Right cardiac atrium (tissue), 5 donors: ENCODE data around the gene DBET. TPM values are rescaled to one million over a fixed set of nuclear protein-coding genes. Genes with fewer than 3 reads are reported as not detected.
"Not testable (repeated sequence)": the region's sequence is repeated elsewhere in the genome, so short reads cannot be mapped to it uniquely, and the experiment has no call there.

Experiments used
- ATAC-seq, 2 donors: fragments of 200-7000 bp; cut with Tn5 transposase; one replicate each; pipeline versions ENCODE4 v1.8.0 to v1.9.1; 2020; ENCODE audit warnings: moderate library complexity in 2 of 2, mild to moderate bottlenecking in 1 of 2
- DNase-seq, 3 donors: peaks; one replicate each; pipeline ENCODE4 v3.0.0-alpha.2; 2020
- H3K27ac ChIP-seq: one replicate; pipeline ENCODE4 v1.5.1; 2013; ENCODE audit warnings: mild to moderate bottlenecking, low read length, control low read depth, moderate library complexity
- H3K27me3 ChIP-seq: one replicate; pipeline ENCODE4 v1.6.1; 2013; ENCODE audit not compliant: control insufficient read depth, insufficient read depth
- H3K4me1 ChIP-seq: one replicate; pipeline ENCODE4 v1.6.1; 2013; ENCODE audit warnings: low read length; ENCODE audit not compliant: control insufficient read depth, insufficient read depth
- H3K4me3 ChIP-seq: one replicate; pipeline ENCODE4 v1.5.1; 2013; ENCODE audit warnings: low read length, control low read depth
- H3K9me3 ChIP-seq: one replicate; pipeline ENCODE4 v1.6.1; 2013; ENCODE audit warnings: low read length; ENCODE audit not compliant: control insufficient read depth
- WGBS: extraction: QIAGEN DNeasy Blood & Tissue Kit; methylation state at CpG from one replicate; pipeline ENCODE4 v1.1.7; 2013; 5-methylcytosine and 5-hydroxymethylcytosine counted together
- intact Hi-C, 4 donors: fragments of 100-400 bp; cut with DNase I; formaldehyde crosslinking; loops; one replicate each; pipeline versions ENCODE4 v1.11.0 to v1.14.0; 2022 to 2023
- polyA plus RNA-seq: library from polyadenylated mRNA; stranded (reverse); fragments of 200-250 nt; gene quantifications from one replicate; pipeline ENCODE4 v1.2.3, GENCODE V29; 2013
- total RNA-seq, 4 donors: library from RNA; stranded (reverse); fragmentation: NEBNext Ultra II Directional; extraction: Animal tissue kit (Norgen Biotek cat#: 25700); gene quantifications; one replicate each; pipeline ENCODE4 v1.2.1, GENCODE V29; 2021
- donor health status: healthy with polysubstance abuse.
- donor health status: DM: no; HTN: yes; CAD: no.
- donor health status: DM: no; HTN: no; CAD: no.
- donor health status: DM: no; HTN: yes; CAD: no; lungs with severe emphysema.
- donor health status: DM: yes; HTN: yes; CAD: no.

Gene DBET
- total and polyA plus RNA-seq, 5 donors: not detected

- Histone ChIP-seq H3K4me1 (no peaks in the 10 kb centered on the region), H3K4me3 (peak overlapping the region; percentile 7), H3K27ac (no peak overlapping the region), H3K9me3 (no peaks in the 10 kb centered on the region), H3K27me3 (no peaks in the 10 kb centered on the region)
- WGBS: 9% methylated on average over 51 of the region's 55 CpGs
- ATAC-seq (peak; percentile 22 to 30), DNase-seq (peak; percentile 35 to 66 (median 56))
- intact Hi-C loops: no loop called here
Measured at GRCh38 chr4:190020790-190021717, 43.2 kb upstream of the DBET start.

DNA sequence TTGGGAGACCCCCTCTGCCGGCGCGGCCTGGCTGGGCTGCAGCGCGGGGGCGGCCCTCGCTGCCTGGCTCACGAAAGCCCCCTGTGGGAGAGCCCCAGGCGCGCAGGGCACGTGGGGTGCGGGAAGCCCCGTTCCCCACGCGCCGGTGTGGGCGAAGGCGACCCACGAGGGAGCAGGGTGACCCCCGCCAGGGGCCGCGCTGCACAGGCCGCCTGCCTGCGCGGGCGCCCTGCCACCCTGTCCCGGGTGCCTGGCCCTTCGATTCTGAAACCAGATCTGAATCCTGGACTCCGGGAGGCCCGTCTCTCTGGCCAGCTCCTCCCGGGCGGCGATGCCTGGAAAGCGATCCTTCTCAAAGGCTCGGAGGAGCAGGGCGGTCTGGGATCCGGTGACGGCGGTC is 42.3 kb upstream of the DBET start:
- H3K27ac ChIP-seq, DNase-seq, ATAC-seq, intact Hi-C loops, H3K27me3 ChIP-seq, H3K4me3 ChIP-seq, H3K9me3 ChIP-seq, H3K4me1 ChIP-seq: not testable (repeated sequence)
- 53% methylated on average over 17 of the region's 39 CpGs for WGBS

DNA sequence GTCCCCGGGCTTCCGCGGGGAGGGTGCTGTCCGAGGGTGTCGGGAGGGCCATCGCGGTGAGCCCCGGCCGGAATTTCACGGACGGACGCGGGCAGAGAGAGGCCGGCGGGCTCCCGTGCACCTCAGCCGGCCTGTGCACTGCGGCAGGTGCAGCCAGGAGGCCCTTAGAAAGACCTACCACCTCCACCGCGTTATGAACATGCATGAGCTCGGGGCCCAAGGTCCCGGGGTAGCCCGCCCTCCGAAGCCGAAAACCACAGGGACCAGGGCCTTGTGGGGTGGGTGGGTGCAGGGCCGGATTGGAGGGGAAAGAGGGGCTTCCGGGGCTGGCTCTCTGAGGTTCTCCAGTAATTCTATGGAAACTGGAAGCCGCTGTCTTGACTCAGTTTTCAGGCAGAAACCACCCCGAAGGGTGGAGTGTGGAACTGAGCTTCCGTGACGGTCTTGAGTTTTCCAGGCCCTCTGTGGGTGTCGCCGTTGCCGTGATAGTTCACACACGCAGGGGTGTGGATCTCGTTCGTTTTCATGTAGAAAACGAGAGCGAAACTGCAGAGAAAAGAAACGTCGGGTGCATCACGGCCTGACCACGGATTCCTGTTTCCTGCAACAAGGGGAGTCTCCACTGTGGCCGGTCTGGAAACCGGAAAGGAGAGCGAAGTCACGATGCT is 41.6 kb upstream of the DBET start:
- 26% methylated on average over 28 of the region's 47 CpGs for WGBS
- H3K4me1 ChIP-seq, H3K4me3 ChIP-seq, H3K9me3 ChIP-seq, H3K27ac ChIP-seq, H3K27me3 ChIP-seq, intact Hi-C loops: not testable (repeated sequence)
- ATAC-seq (peak; percentile 80 to 85), DNase-seq (peak; percentile 9 to 49 (median 28))

DNA sequence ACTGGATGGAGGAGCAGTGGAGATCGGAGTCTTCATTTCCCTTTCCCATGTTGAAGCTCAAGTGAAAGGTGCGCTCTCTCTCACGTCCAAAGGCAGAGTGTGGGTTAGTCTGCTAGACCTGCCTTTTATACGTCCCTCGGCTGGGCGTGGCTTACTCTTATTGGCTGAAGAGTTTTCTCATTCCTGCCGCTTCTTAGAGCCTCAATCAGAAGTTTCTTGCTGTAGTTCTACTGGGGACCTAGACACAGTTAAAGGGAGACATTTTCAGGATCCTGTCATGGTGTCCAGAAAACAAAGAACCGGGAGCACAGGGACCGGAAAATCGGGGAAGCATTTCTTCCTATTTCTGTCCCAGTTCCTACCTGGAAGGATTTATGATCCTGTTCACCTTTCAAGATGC is 37.1 kb upstream of the DBET start, which contains the start of gene FRG2:
Gene FRG2, minus strand, starts transcription at position 101 of the 400 bp plus-strand sequence. Its CDS starts 52 bp downstream, at position 49.
- H3K9me3 ChIP-seq, DNase-seq, H3K27ac ChIP-seq, intact Hi-C loops, ATAC-seq, H3K4me3 ChIP-seq, H3K4me1 ChIP-seq, H3K27me3 ChIP-seq: not testable (repeated sequence)
- 65% methylated on average over 3 of the region's 10 CpGs for WGBS

DNA sequence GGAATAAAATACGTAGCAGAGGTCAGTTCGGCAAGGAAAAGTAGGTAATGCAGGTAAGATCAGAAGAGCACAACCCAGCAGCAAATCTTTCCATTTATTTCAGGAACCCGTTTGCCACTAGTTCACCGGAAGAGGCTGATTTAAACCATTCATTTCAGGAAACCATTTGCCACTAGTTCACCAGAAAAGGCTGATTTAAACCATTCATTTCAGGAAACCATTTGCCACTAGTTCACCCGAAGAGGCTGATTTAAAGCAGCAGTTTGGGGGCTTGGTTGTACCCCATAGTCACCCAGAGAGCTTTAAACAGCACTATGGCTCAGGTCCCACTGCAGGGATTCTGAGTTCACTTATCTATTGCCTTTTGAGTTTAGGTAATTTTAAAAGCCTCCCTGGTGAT is 33.0 kb upstream of the DBET start:
- intact Hi-C loops, H3K9me3 ChIP-seq, ATAC-seq, H3K27ac ChIP-seq, H3K4me3 ChIP-seq, H3K4me1 ChIP-seq, H3K27me3 ChIP-seq, DNase-seq: not testable (repeated sequence)
- WGBS: 54% methylated on average over 3 of the region's 5 CpGs

GRCh38 chr4:190037704-190038388 is 26.5 kb upstream of the DBET start:
- peak in 1 of 3 donors; percentile 21 for DNase-seq

GRCh38 chr4:190040873-190041272 is 23.4 kb upstream of the DBET start:
- WGBS: 26% methylated on average over 31 of the region's 40 CpGs
- H3K27ac ChIP-seq, H3K27me3 ChIP-seq, H3K9me3 ChIP-seq, H3K4me3 ChIP-seq, H3K4me1 ChIP-seq, ATAC-seq, intact Hi-C loops: not testable (repeated sequence)
- peak in 1 of 3 donors; percentile 23 for DNase-seq

More at GRCh38 chr4:190037704-190038388, 26.5 kb upstream of the DBET start:
- intact Hi-C loops, H3K4me1 ChIP-seq, H3K27ac ChIP-seq, H3K4me3 ChIP-seq, H3K9me3 ChIP-seq, H3K27me3 ChIP-seq, ATAC-seq: not testable (repeated sequence)
- WGBS: 5% methylated on average over 6 of the region's 39 CpGs

DNA sequence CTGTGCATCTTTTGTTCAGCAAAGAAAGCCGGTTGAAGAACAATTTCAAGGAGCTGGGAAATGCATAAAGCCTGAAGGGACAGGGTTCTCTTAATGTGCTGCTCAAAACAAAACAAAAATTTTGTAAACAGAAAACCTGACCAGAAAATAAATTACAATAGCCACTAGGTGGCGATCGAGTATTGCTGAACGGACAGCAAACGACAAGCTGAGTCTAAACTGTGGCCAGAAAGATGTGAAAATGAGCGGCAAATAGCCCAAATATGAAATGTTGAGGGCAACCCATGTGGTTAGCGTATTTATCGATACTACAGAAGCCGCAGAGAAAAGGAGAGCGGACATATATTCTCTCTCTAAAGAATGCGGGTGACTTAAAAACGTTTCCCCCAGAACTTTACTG is 16.7 kb upstream of the DBET start:
- ATAC-seq, H3K27me3 ChIP-seq, intact Hi-C loops, H3K4me3 ChIP-seq, DNase-seq, H3K27ac ChIP-seq, H3K4me1 ChIP-seq, H3K9me3 ChIP-seq: not testable (repeated sequence)
- 11% methylated on average over 1 of the region's 12 CpGs for WGBS

DNA sequence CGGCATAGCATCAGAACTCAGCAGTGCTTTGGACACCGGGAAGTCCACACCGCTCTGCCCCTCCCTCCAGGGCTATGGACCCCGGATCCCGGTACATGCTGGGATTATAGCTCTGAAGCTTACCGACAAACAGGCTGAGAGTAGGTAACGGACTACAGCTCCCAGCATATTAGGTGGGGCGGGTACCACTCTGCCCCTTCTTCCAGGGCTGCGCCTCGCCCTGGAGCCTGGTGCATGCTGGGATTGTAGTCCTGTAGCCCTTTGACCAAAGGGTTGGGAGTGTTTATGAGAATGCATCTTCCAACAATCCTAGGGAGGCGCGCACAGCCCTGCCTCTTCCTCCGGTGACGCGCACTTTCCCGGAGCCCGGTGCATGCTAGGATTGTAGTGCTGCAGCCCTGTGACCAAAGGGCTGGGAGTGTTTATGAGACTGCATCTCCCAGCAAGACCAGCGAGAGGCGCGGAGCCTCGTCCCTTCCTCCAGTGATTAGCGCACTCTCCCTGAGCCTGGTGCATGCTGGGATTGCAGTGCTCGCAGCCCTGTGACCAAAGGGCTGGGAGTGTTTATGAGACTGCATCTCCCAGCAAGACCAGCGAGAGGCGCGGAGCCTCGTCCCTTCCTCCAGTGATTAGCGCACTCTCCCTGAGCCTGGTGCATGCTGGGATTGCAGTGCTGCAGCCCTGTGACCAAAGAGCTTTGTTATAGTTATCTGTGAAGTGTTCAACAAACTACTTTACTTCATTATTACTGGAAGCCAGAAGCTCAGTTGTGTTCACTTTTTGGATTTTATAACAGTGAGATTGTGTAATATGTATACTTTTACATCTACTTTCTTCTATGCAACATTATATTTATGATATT is 14.7 kb upstream of the DBET start:
- H3K9me3 ChIP-seq, H3K27ac ChIP-seq, ATAC-seq, intact Hi-C loops, H3K4me1 ChIP-seq, H3K4me3 ChIP-seq, H3K27me3 ChIP-seq: not testable (repeated sequence)
- DNase-seq: peak in 1 of 3 donors; percentile 36
- WGBS: 38% methylated on average over 6 of the region's 28 CpGs

- H3K4me3 ChIP-seq, H3K9me3 ChIP-seq, intact Hi-C loops, H3K27me3 ChIP-seq, ATAC-seq, H3K4me1 ChIP-seq, H3K27ac ChIP-seq: not testable (repeated sequence)
- WGBS: 51% methylated on average over 4 of the region's 4 CpGs
- DNase-seq: peak in 1 of 3 donors; percentile 35
Measured at GRCh38 chr4:190058997-190059396, 5.3 kb upstream of the DBET start.
